ENCODE results near the gene LGALS9C. TPM values are rescaled to one million over a fixed set of nuclear protein-coding genes. Genes with fewer than 3 reads are reported as not detected.
"Not testable (repeated sequence)": the region's sequence is repeated elsewhere in the genome, so short reads cannot be mapped to it uniquely, and the experiment has no call there.

The LGALS9C gene
- not detected for total RNA-seq

- POLR2A ChIA-PET; intact Hi-C loops (cut with DNase I, micrococcal nuclease); H3K4me1 Mint-ChIP-seq; H3K9me3 Mint-ChIP-seq (ENCODE audit: low read depth); H3K4me3 Mint-ChIP-seq; H3K36me3 Mint-ChIP-seq (ENCODE audit: low read depth); CTCF ChIA-PET; H3K27me3 Mint-ChIP-seq: not testable (repeated sequence)
- H3K27ac Mint-ChIP-seq = peak within 1 kb of the TSS; percentile 21
- peak; percentile 80 for ATAC-seq
- DNase-seq = peak; percentile 37
These were observed at the start of gene LGALS9C for GRCh38 chr17:18476508-18477308. Gene LGALS9C, plus strand, starts transcription at chr17:18476789. Its CDS starts 66 bp downstream, at chr17:18476855.

- CTCF ChIA-PET; H3K36me3 Mint-ChIP-seq (ENCODE audit: low read depth); ATAC-seq; H3K27me3 Mint-ChIP-seq; H3K27ac Mint-ChIP-seq; intact Hi-C loops (cut with DNase I, micrococcal nuclease); H3K4me3 Mint-ChIP-seq; H3K9me3 Mint-ChIP-seq (ENCODE audit: low read depth); POLR2A ChIA-PET; H3K4me1 Mint-ChIP-seq; DNase-seq: not testable (repeated sequence)
These were observed 44.4 kb upstream of the LGALS9C start for GRCh38 chr17:18432206-18432605.

GRCh38 chr17:18439465-18439870 is 37.1 kb upstream of the LGALS9C start:
- DNase-seq; ATAC-seq; H3K9me3 Mint-ChIP-seq (ENCODE audit: low read depth); H3K27ac Mint-ChIP-seq; CTCF ChIA-PET; H3K4me1 Mint-ChIP-seq; intact Hi-C loops (cut with DNase I, micrococcal nuclease); H3K27me3 Mint-ChIP-seq; H3K4me3 Mint-ChIP-seq; H3K36me3 Mint-ChIP-seq (ENCODE audit: low read depth); POLR2A ChIA-PET: not testable (repeated sequence)

- H3K27ac Mint-ChIP-seq; H3K4me1 Mint-ChIP-seq; H3K4me3 Mint-ChIP-seq; intact Hi-C loops (cut with DNase I, micrococcal nuclease); H3K9me3 Mint-ChIP-seq (ENCODE audit: low read depth); POLR2A ChIA-PET; CTCF ChIA-PET; H3K27me3 Mint-ChIP-seq; H3K36me3 Mint-ChIP-seq (ENCODE audit: low read depth): not testable (repeated sequence)
- DNase-seq (peak; percentile 73), ATAC-seq (peak; percentile 47)
These were observed 34.5 kb upstream of the LGALS9C start for GRCh38 chr17:18442093-18442492.

- H3K4me1 Mint-ChIP-seq; ATAC-seq; H3K27me3 Mint-ChIP-seq; DNase-seq; H3K9me3 Mint-ChIP-seq (ENCODE audit: low read depth); POLR2A ChIA-PET; H3K36me3 Mint-ChIP-seq (ENCODE audit: low read depth); H3K4me3 Mint-ChIP-seq; intact Hi-C loops (cut with DNase I, micrococcal nuclease); CTCF ChIA-PET; H3K27ac Mint-ChIP-seq: not testable (repeated sequence)
These were observed 34.1 kb upstream of the LGALS9C start for GRCh38 chr17:18442532-18442931.

GRCh38 chr17:18447476-18448205 is 28.9 kb upstream of the LGALS9C start:
- H3K4me3 Mint-ChIP-seq; intact Hi-C loops (cut with DNase I, micrococcal nuclease); DNase-seq; POLR2A ChIA-PET; H3K27me3 Mint-ChIP-seq; H3K36me3 Mint-ChIP-seq (ENCODE audit: low read depth); CTCF ChIA-PET; H3K9me3 Mint-ChIP-seq (ENCODE audit: low read depth); H3K27ac Mint-ChIP-seq; H3K4me1 Mint-ChIP-seq; ATAC-seq: not testable (repeated sequence)

- ATAC-seq; intact Hi-C loops (cut with DNase I, micrococcal nuclease); H3K27me3 Mint-ChIP-seq; H3K4me3 Mint-ChIP-seq; CTCF ChIA-PET; H3K36me3 Mint-ChIP-seq (ENCODE audit: low read depth); H3K9me3 Mint-ChIP-seq (ENCODE audit: low read depth); POLR2A ChIA-PET; DNase-seq; H3K4me1 Mint-ChIP-seq; H3K27ac Mint-ChIP-seq: not testable (repeated sequence)
These were observed 28.3 kb upstream of the LGALS9C start for GRCh38 chr17:18448311-18448710.

GRCh38 chr17:18449833-18450232 is 26.8 kb upstream of the LGALS9C start:
- H3K4me1 Mint-ChIP-seq; ATAC-seq; DNase-seq; H3K27ac Mint-ChIP-seq; H3K27me3 Mint-ChIP-seq; CTCF ChIA-PET; intact Hi-C loops (cut with DNase I, micrococcal nuclease); POLR2A ChIA-PET; H3K9me3 Mint-ChIP-seq (ENCODE audit: low read depth); H3K36me3 Mint-ChIP-seq (ENCODE audit: low read depth); H3K4me3 Mint-ChIP-seq: not testable (repeated sequence)

GRCh38 chr17:18450998-18451397 is 25.6 kb upstream of the LGALS9C start:
- H3K4me1 Mint-ChIP-seq; H3K9me3 Mint-ChIP-seq (ENCODE audit: low read depth); intact Hi-C loops (cut with DNase I, micrococcal nuclease); H3K4me3 Mint-ChIP-seq; H3K27me3 Mint-ChIP-seq; CTCF ChIA-PET; H3K27ac Mint-ChIP-seq; DNase-seq; POLR2A ChIA-PET; ATAC-seq; H3K36me3 Mint-ChIP-seq (ENCODE audit: low read depth): not testable (repeated sequence)

GRCh38 chr17:18451969-18452368 is 24.6 kb upstream of the LGALS9C start:
- DNase-seq; H3K9me3 Mint-ChIP-seq (ENCODE audit: low read depth); H3K36me3 Mint-ChIP-seq (ENCODE audit: low read depth); H3K4me3 Mint-ChIP-seq; POLR2A ChIA-PET; H3K4me1 Mint-ChIP-seq; ATAC-seq; H3K27me3 Mint-ChIP-seq; H3K27ac Mint-ChIP-seq; intact Hi-C loops (cut with DNase I, micrococcal nuclease); CTCF ChIA-PET: not testable (repeated sequence)

GRCh38 chr17:18459035-18459434 is 17.6 kb upstream of the LGALS9C start:
- H3K4me3 Mint-ChIP-seq; H3K27ac Mint-ChIP-seq; H3K4me1 Mint-ChIP-seq; POLR2A ChIA-PET; H3K36me3 Mint-ChIP-seq (ENCODE audit: low read depth); ATAC-seq; intact Hi-C loops (cut with DNase I, micrococcal nuclease); CTCF ChIA-PET; H3K9me3 Mint-ChIP-seq (ENCODE audit: low read depth); DNase-seq; H3K27me3 Mint-ChIP-seq: not testable (repeated sequence)

GRCh38 chr17:18463831-18464502 is 12.6 kb upstream of the LGALS9C start:
- H3K27me3 Mint-ChIP-seq; POLR2A ChIA-PET; H3K4me3 Mint-ChIP-seq; H3K27ac Mint-ChIP-seq; H3K9me3 Mint-ChIP-seq (ENCODE audit: low read depth); H3K36me3 Mint-ChIP-seq (ENCODE audit: low read depth); CTCF ChIA-PET; ATAC-seq; DNase-seq; H3K4me1 Mint-ChIP-seq; intact Hi-C loops (cut with DNase I, micrococcal nuclease): not testable (repeated sequence)
